Breast epithelium (tissue), 3 donors: ENCODE results near the gene PELI2.

Experiments
- CTCF ChIP-seq, 3 donors: fragments of 450-650 bp; IDR thresholded peaks; one replicate each; pipeline ENCODE4 v1.5.1; 2016 to 2017; ENCODE audit warnings: antibody characterized with exemption in 3 of 3, mild to moderate bottlenecking in 3 of 3, moderate library complexity in 3 of 3
- POLR2A ChIP-seq: fragments of 450-650 bp; IDR thresholded peaks from one replicate; pipeline ENCODE4 v1.6.1; 2016; ENCODE audit warnings: antibody characterized with exemption, mild to moderate bottlenecking, moderate library complexity
- POLR2AphosphoS5 ChIP-seq, 3 donors: sonication (generic); formaldehyde crosslinking; IDR thresholded peaks; one replicate each; pipeline ENCODE4 v1.6.1; 2017; ENCODE audit warnings: antibody characterized with exemption in 3 of 3

DNA sequence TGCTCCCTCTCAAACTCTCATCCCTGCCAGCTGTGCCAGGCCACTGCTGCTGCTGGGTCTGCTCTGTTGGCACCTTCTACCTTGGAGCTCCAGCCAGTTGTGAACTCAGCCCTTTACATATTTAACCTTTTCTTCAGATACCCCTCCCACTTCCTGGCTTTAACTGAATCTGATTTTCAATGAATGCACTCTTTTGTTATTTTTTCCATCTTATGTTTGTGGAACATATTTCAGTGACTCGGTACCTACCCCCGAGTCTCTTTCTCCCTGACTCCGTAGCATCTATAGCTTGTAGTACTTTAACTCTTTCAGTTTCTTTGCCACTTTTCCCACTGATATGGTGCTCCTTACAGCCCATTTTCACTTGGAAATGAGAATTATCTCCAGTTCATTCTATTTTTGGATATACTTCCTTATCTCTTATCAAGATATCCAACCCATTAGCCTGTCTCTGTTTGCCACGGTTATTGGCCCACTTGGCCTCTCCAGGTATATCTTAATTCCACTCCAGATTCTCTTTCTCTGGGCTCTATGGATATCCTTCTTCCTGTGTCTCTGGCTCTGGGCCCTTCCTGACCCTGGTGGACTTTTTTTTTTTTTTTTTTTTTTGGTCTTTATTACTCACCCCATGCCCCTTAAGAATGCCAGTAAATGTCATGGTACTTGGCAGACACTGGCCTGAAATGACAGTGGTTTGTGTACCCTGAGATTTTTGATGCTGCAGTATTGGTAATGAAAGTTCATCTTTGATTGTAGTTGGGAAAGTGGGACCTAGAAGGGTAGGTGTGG lies 62.7 kb downstream of the PELI2 start:
- TF ChIP-seq CTCF (IDR thresholded peaks at IDR 0.05) (no peak), POLR2AphosphoS5 (IDR thresholded peaks at IDR 0.05) (no peak), POLR2A (no peak)
